Stimulated activated CD4-positive, alpha-beta T cell treated with anti-CD3 and anti-CD28 coated beads, Interleukin-15, amount 100 ng/mL, for 48 hours (primary cell): ENCODE data around the gene BBC3.
"Not testable (repeated sequence)": the region's sequence is repeated elsewhere in the genome, so short reads cannot be mapped to it uniquely, and the experiment has no call there.

Source experiments
- DNase-seq, 2 donors: peaks; one replicate each; pipeline ENCODE4 v3.0.0-alpha.2; 2020; ENCODE audit warnings: low read depth in 2 of 2

The BBC3 gene

DNA sequence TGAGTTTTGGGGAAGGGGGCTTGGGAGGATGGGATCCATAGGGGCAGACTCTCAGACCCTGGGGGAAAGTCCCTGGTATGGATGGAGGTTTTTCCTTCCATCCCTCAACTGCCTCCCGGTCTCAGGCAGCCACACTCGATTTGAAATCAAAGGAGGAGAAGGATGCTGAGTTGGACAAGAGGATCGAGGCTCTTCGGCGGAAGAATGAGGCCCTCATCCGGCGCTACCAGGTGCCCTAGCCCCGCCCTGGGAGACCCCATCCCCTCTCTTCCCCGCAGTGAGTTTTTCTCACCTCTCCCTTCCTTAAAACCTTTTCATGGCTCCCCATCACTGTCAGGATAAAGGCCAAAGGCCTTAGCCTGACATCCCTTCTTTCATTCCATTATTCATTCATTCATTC lies 27.4 kb upstream of the BBC3 start:
- no peak for DNase-seq

DNA sequence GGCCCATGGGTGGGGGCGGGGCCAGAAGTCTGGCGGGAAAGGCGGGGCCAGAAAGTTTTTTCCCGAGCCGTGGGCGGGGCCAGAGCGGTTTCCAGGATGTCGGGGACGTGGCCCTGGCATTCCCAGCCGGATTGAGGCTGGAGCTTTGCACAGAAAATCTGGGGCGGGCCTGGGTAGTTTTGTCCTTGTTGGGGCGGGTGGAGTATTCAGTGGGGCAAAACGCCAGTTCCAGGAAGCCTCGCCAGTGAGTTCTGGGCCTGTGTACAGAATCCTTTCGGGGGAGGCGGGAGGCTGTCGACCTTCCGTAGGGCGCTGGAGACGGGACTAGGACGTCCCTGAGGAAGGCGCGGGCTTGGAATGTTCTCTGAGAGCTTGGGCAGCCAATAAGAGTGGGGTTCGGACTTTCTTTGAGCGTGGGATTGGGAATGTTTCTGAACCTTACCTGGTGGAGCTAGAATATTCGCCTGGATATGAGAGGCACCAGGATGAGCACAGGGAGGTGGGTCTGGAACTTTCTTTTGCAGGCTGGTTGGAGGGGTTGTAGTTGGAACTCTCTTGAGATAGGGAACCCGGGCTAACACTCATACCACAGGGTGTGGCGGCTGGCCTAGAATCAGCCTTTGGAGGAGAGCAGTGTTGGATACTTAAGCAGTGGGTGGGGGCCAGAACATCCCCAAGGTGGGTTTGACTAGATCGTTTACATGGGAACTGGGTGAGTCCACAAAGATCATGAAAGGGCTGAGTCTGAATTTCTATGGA lies 26.6 kb upstream of the BBC3 start:
- no peak for DNase-seq

DNA sequence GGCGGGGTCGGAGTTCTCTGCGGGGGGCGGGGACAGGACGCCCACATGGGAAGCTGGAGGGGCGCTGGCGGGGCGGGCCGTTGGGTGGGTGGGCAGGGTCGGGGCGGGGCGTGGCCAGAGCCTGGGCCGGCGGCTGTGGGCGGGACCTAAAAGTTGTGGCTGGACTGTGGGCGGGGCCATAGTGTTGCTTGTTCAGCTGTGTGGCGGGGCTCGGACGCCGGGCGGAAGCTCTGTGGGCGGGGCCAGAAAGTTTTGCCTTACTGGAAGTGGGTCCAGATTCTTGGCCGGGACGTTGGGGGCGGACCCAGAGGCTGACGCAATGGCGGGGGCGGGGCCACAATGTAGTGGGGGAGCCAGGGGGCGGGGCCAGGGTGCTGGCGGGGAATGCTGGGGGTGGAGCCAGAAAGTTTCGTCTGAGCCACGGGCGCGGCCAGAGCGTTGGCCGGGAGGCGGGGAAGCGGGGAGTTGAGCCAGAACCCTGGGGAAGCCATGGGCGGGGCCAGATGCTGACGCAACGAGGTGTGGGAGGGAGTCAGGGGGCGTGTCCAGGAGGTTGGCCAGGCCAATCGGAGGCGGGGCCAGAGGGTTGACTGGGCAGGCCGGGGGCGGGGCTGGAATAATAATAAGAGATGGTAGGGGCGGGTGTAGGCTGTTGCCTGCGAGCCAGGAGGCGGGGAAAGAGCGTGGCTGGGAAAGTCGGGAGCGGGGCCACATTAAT lies 25.9 kb upstream of the BBC3 start:
- peak; percentile 100 for DNase-seq

DNA sequence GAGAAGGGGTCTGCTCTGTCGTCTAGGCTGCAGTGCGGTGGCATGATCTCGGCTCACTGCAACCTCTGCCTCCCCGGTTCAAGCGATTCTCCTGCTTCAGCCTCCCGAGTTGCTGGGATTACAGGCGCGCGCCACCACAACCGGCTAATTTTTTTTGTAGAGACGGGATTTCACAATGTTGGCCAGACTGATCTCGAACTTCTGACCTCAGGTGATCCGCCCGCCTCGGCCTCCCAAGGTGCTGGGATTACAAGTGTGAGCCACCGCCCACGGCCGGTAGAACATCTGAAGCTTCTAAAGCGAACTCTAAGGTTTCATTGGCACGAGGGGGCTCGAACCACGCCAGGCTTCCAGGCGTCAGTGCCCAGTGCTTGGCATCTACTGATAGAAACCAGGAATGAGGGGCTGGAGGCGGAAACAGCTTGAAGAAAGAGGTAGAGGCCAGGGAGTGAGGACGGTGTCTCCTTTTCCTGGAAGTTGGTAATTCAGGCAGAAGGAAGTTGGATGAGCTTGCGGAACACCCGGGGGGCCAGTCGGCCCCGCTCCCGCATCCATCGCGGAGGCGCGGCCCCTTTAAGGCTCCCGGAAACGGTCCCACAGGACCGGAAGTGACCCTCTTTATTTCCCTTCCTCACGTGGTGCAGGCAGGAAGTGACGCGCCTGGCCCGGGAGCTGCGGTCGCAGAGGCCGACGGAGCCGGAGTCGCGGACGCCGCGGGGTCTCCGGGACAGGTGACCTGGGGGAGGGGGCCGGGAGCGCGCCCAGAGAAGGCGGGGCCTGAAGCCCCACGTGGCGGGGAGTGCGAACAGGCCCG lies 25.1 kb upstream of the BBC3 start, which contains the start of gene CCDC9:
Gene CCDC9 (plus strand): TSS at position 647 of the 814 bp plus-strand sequence. CDS start 1,876 bp downstream, outside the sequence.
- DNase-seq = peak; percentile 95 to 97

DNA sequence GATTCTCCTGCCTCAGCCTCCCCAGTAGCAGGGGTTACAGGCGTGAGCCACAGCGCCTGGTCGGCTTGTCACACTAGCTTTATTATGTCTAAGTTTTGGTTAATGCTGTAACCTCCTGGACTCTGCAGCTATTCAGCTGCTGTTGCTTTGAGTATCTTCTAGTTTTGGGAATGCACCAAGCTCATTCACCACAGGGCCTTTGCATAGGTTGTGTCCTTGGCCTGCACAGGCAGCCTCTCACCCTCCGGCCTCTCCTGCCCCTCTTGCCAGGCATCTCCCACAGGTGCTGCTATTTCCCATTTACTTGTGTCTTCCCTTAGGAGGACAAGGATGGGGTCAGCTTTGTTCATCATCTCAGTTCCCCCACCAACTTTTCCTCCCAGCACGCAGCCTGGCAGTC lies 23.0 kb upstream of the BBC3 start:
- no peak for DNase-seq

DNA sequence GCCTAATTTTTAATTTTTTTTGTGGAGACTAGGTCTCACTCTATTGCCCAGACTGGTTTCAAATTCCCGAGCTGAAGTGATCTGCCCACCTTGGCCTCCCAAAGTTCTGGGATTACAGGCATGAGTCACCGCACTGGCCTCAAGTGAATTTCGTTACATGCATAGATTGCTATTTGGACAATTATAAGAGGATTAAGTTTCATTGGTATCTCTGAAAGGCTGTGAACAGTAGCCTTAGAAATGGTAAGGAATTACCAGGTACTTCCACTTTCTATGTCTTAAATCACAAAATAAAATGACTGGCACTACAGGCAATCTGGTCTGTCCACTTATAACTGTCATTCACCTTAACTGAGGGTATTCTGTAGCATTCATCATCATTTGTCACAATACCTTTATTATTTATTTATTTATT lies 22.5 kb upstream of the BBC3 start:
- no peak for DNase-seq

DNA sequence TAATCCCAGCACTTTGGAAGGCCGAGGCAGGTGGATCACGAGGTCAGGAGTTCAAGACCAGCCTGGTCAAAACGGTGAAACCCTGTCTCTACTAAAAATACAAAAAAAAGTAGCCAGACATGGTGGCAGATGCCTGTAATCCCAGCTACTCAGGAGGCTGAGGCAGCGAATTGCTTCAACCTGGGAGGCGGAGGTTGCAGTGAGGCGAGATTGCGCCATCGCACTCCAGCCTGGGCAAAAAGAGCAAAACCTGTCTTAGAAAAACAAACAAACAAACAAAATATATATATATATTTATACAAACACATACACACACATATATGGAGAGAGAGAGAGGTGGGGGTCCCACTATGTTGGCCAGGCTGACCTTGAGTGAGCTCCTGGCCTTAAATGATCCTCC lies 22.0 kb upstream of the BBC3 start:
- DNase-seq = not testable (repeated sequence)

DNA sequence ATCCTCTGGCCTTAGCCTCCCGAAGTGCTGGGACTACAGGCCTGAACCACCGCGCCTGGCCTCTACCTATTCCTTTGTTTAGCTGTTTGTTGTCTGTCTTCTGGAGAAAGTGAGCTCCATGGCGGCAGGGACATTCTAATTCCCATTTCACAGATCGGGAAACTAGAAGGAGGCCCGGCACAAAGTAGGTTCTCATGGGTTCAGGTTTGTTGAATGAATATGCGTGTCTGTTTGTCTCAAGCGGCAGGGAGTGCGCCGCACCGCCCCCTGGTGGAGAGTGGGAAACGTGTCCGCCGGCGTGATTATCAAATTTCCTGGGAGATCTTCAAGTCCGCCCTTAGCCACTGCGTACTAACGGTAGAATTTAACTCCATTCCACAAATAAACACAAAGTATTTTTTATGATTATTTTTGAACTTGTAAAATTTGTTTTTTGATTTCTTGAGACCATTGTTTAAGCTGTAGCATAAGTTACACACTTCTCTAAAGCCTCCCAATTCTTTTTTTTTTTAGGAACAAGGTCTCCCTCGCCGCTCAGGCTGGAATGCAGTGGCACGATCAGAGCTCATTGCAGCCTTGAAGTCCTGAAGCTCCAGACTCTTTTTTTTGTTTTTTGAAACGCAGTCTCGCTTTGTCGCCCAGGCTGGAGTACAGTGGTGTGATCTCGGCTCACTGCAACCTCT lies 16.4 kb upstream of the BBC3 start:
- DNase-seq = peak in 1 of 2 donors; percentile 75

DNA sequence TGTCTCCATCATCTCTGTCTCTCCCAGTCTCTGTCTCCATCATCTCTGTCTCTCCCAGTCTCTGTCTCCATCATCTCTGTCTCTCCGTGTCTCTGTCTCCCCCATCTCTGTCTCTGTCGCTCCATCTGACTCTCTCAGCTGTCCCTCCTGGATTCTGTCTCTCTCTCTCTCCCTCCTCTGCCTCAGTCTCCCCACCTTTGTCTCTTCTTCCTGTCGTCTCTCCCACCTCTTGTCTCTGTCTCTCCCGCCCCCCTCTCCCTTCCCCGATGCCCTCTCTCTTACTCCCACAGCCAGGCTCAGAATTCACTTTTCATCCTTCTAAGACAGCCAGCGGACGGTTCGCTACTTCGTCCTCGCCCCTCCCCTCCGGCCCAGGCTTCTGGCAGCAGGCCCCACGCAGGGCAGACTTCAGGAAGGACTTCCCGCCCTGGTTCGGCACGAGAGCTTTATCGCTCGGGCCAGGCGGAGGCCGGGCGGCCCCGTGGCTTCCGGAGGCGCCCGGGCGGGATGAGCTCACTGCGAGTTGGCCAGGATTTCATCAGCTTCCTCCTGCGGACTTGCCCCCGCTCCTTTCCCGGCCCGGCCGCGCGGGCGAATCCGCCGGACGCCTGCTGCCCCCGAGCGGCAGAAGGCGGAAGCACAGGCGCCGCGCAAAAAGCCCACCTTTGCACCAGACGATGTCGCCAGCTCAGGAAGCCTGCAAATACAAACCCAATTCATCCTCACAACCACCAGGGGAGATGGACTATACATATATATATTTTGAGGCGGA lies 13.0 kb upstream of the BBC3 start:
- peak; percentile 89 to 91 for DNase-seq

DNA sequence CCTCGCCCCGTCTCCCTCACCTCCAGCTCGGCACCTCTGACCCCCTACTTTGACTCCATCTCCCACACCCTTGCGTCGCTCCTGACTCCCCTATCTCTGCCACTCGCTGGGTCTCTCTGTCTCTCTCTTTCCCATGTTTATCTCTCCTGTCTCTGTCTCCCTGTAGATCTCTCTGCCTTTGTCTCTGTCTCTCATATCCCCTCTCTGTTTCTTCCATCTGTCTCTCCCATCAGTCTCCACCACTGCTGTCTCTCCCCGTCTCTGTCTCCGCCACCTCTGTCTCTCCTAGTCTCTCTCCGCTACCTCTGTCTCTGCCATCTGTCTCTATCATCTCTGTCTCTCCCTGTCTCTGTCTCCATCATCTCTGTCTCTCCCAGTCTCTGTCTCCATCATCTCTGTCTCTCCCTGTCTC lies 12.4 kb upstream of the BBC3 start:
- DNase-seq = no peak

DNA sequence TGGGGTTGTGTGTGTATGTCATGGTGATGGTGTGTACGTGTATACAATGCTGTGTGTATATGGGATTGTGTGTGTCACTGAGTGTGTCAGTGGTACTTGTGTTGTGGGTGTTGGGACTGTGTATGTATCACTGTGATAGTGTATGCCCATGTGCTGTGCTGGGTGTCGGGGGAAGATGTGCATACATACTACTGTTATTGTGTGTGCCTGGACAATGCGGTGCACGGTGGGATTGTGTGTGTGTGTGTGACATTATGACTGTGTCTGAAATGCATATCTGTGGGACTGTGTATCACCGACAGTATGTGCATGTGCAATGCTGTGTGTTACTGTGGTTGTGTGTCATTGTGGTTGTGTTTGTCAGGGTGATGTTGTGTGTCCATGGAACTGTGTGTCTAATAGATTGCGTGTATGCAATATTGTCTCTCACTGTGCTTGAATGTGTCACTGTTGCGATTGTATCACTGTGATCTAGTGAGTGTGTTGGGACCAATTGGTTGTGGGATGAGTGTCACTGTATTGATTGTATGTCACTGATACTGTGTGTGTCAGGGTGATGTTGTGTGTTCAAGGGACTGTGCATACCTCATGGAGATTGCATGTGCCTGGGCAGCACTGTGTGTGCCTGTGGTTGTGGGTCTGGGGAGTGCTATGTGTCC lies 11.0 kb upstream of the BBC3 start:
- DNase-seq = no peak

DNA sequence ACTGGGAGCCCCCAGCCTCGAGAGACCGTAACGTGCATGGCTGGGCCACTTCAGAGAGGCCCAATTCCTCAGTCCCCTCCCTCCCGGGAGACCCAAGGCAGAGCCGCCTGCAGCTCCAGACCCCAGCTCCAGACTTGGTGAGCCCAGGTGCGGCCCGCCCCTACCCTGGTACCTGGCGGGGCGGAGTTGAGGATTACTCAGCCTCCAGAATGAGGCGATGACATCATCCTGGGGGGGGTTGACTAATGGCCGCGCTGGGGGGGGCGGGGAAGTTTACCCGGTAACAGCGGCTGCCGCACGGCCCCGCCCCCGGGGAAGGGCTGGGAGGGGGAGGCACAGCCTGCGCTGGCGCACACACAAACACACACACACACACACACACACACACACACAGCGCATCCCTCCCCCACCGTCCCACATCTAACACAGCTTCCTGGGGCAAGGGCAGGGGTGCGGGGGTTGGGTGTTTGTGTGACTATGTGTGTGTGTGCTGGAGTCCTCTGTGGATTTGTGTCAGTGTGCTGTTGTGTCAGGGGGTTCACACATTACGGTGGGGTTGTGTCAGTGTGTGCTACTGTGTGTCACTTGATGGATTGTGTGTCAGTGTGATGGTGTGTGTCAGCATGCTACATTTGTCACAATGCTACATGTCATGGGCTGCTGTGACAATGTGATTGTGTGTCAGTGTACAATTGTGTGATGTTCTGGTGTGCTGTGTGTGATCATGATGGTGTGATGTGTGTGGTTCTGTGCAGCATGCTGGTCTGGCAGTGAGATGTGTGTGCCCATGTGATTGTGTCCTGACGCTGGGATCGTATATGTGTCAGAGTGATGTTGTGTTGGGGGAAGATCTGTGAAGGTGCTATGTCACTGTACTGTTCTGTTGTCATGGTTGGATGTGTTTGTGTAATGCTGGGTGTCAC lies 10.3 kb upstream of the BBC3 start:
- DNase-seq = peak in 1 of 2 donors; percentile 83

DNA sequence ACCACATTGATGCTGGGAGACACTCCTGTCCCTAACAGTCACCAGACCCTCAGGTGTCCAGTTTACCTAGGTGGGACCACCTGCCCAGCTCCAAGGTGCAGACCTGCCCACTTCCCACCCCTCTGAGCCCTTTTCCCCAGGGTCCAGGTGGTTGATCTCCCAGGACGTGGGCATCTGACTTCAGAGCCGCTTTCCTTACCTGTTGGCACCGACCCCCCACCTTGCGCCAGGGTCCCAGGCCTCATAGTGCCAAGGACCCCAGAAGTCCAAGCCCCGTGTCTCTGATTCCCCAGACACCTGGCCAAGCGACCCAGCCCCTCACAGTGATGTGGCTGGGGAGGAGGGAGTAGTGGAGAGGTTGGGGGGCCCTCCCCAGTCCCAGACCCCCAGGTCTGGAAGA lies 9.6 kb upstream of the BBC3 start:
- DNase-seq = no peak

DNA sequence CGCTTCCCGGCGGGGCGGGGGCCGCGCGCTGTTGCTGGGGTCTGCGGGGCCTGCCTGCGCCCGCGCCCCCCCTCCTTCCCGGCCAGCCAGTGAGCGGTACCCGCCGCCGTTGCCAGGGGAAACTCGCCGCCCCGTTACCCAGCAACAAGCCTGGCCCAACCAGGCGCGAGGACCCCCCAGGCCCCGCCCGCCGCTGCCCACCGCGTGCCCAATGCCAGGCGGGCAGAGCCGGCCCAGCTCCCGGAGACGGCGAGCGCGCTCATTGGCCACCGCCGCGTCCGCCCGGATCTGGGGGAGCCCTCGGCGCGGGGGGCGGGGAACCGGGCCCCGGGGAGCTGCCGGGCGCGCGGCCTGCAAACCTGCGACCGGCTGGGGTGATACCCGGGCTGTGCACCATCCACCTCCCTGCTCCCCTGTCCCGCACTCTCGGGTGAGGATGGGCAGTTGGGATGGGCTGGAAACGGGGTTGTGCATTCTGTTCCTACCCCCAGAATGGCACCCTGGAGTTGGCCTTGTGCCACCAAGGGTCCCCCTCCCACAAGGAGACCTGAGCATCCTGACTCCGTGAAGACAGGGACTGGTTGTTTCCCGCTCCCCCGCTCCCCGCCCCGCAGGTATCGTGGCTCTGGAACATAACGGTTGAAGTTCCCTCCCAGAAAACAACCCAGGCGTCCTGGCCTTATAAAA lies 8.8 kb upstream of the BBC3 start:
- DNase-seq = no peak

DNA sequence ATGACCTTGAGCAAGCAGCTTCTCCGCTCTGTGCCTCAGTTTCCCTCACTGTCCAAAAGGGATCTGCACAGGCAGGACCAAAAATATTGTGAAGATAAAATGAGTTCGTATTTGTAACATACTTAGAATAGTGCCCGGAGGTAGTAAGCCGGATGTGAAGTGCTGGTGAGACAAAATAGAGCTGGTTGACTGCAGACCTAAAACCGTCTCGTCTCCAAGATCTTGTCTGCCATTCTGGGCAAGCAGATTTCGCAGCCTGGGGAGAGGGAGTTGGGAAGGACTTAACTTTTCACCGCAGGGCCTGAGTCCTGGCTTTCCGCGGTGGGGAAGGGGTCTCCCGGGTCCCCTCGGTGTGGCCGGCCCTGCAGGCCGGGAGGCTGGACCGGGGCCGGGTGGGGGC lies 8.2 kb upstream of the BBC3 start:
- no peak for DNase-seq

DNA sequence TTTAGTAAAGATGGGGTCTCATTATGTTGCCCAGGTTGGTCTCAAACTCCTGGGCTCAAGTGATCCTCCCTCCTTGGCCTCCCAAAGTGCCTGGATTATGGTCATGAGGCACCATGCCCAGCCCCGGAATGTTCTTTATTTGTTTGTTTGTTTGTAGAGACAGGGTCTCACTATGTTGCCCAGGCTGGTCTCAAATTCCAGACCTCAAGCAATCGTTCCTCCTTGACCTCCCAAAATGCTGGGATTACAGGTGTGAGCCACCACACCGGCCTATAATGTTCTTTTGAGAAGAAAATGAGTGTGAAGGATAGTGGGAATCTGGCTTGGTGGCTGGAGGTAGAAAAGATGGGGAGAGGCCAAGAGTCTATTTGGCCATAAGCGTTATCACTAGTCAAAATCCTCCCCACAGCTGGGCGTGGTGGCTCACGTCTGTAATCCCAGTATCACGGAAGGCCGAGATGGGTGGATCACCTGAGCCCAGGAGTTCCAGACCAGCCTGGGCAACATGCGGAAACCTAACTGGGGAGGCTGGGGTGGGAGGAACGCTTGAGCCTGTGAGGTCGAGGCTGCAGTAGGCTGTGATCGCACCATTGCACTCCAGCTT lies 5.2 kb upstream of the BBC3 start:
- DNase-seq = no peak

DNA sequence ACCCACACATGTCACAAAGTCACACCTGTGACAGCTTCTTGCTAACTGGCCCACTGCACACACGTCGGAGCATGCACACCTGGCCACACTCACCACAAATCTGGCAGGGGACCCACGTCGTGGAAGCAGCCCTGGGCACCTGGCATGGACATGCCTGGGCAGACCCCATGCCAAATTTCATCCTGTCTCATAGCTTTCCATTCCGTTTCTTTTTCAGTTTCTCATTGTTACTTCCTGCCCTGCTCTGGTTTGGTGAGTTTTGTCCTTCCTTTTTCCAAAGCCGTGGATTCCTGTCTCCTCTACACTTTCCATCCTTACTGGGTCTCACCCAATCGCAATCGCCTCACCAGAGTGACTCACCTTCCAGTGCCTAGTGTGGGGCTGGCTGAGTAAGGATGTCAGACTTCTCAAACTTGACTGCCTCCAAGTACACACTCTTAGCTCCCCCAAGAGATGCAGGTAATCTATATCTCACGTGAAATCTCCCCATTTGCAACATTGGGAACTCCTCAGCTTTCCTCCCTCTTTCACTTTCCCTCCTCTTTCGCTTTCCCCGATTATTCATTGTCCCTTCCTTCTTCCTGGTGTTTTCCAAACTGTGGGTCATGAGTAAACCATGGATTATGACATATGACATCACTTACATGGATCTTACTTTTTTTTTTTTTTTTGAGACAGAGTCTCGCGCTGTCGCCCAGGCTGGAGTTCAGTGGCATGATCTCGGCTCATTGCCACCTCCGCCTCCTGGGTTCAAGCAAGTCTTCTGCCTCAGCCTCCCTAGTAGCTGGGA lies 1.6 kb upstream of the BBC3 start:
- no peak for DNase-seq
